Measurements from ENCODE around the gene SGSM1.

DNA sequence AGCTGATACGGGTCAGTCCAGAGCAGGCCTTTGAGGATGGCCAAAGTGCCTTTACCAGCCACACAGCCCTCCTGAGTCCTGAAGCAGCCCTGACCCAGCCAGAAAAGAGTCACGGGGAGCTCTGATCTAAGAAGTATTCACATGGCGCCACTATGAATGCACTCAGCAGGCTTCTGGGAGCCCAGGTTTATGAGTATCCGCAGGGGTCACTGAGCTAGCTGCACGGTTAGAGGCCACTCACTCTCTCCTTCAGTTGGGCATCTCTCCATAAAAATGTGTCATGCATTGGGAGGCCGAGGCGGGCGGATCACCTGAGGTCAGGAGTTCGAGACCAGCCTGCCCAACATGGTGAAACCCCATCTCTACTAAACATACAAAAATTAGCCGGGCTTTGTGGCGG is 156.8 kb downstream of the SGSM1 start:
- TF ChIP-seq, protein P1, sequence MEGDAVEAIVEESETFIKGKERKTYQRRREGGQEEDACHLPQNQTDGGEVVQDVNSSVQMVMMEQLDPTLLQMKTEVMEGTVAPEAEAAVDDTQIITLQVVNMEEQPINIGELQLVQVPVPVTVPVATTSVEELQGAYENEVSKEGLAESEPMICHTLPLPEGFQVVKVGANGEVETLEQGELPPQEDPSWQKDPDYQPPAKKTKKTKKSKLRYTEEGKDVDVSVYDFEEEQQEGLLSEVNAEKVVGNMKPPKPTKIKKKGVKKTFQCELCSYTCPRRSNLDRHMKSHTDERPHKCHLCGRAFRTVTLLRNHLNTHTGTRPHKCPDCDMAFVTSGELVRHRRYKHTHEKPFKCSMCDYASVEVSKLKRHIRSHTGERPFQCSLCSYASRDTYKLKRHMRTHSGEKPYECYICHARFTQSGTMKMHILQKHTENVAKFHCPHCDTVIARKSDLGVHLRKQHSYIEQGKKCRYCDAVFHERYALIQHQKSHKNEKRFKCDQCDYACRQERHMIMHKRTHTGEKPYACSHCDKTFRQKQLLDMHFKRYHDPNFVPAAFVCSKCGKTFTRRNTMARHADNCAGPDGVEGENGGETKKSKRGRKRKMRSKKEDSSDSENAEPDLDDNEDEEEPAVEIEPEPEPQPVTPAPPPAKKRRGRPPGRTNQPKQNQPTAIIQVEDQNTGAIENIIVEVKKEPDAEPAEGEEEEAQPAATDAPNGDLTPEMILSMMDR (IDR thresholded peaks at IDR 0.05), result no peak
- no peak for TF ChIP-seq POLR2A (IDR thresholded peaks at IDR 0.05)
